Activated T-cell treated with anti-CD3 and anti-CD28 coated beads, Interleukin-2, amount 50 U/mL, for 4 hours (primary cell): Measurements from ENCODE around the gene NUF2. TPM values are rescaled to one million over a fixed set of nuclear protein-coding genes. Genes with fewer than 3 reads are reported as not detected.

Source experiments
- ATAC-seq, 2 donors: fragments of 200-7000 bp; cut with Tn5 transposase; one replicate each; pipeline ENCODE4 v1.10.0; 2021
- DNase-seq: peaks from one replicate; pipeline ENCODE4 v3.0.0-alpha.2; 2020
- H3K27me3 Mint-ChIP-seq: one replicate; pipeline ENCODE4 v1.8.0; 2021; ENCODE audit warnings: low read depth, mixed read lengths
- H3K36me3 Mint-ChIP-seq: one replicate; pipeline ENCODE4 v1.8.0; 2022; ENCODE audit warnings: mixed read lengths; ENCODE audit not compliant: insufficient read depth
- H3K4me1 Mint-ChIP-seq: one replicate; pipeline ENCODE4 v1.8.0; 2021; ENCODE audit warnings: low read depth, mixed read lengths
- H3K4me3 Mint-ChIP-seq: one replicate; pipeline ENCODE4 v1.8.0; 2021; ENCODE audit warnings: mild to moderate bottlenecking, moderate library complexity, mixed read lengths
- H3K9me3 Mint-ChIP-seq: one replicate; pipeline ENCODE4 v1.8.0; 2021; ENCODE audit warnings: mixed read lengths
- total RNA-seq, 3 donors: library from RNA; stranded (reverse); gene quantifications; one replicate each; pipeline ENCODE4 v1.2.1, GENCODE V29; 2021

Gene NUF2
- total RNA-seq, 3 donors from 2014 or later = 4.9 to 6.7 (median 6.4) TPM

- ATAC-seq (no peak), DNase-seq (no peak)
- no peaks in the 10 kb centered on the region for H3K4me1 Mint-ChIP-seq
- H3K4me3 Mint-ChIP-seq = no peak overlapping the region
- H3K9me3 Mint-ChIP-seq = no peaks in the 10 kb centered on the region
- no peaks in the 10 kb centered on the region for H3K36me3 Mint-ChIP-seq
- H3K27me3 Mint-ChIP-seq = peaks cover 17% of the 10 kb centered on the region
Observed at GRCh38 chr1:163399976-163400601, 78.3 kb downstream of the NUF2 start.

GRCh38 chr1:163401211-163401610, 79.5 kb downstream of the NUF2 start:
- Mint-ChIP-seq H3K4me3 (no peak overlapping the region), H3K4me1 (no peaks in the 10 kb centered on the region), H3K36me3 (no peaks in the 10 kb centered on the region), H3K27me3 (peaks cover 17% of the 10 kb centered on the region), H3K9me3 (no peaks in the 10 kb centered on the region)
- ATAC-seq (no peak), DNase-seq (no peak)

Other genes with a start within 250 kb of the NUF2 start
- 1 to 10 TPM; 1.1 to 3.3 (median 2.5) TPM for gene RGS5, start 119.0 kb upstream of the NUF2 start, total RNA-seq